UCSD-AML1 (cell line): ENCODE measurements around the gene STXBP6.
A peak's percentile ranks its signal among the peaks of the same experiment; 100 is the strongest.
"Not testable (repeated sequence)": the region's sequence is repeated elsewhere in the genome, so short reads cannot be mapped to it uniquely, and the experiment has no call there.

Source experiments
- DNase-seq: peaks from one replicate; lab custom pipeline; 2025; ENCODE audit not compliant: unreplicated experiment; lab: John Stamatoyannopoulos, UW

The STXBP6 gene

GRCh38 chr14:24813819-24814259, 236.1 kb downstream of the STXBP6 start:
- no peak for DNase-seq

GRCh38 chr14:24813089-24813815, 236.7 kb downstream of the STXBP6 start:
- DNase-seq: no peak

- DNase-seq: no peak
Measured at GRCh38 chr14:24809135-24809534, 240.8 kb downstream of the STXBP6 start.

- DNase-seq: no peak
Measured at GRCh38 chr14:24808412-24808811, 241.5 kb downstream of the STXBP6 start.

- peak; percentile 73 for DNase-seq
Measured at GRCh38 chr14:24806061-24806678, 243.8 kb downstream of the STXBP6 start.

GRCh38 chr14:24804552-24805212, 245.3 kb downstream of the STXBP6 start:
- no peak for DNase-seq

GRCh38 chr14:24803933-24804494, 245.9 kb downstream of the STXBP6 start:
- DNase-seq: no peak

GRCh38 chr14:24803426-24803825, 246.5 kb downstream of the STXBP6 start:
- not testable (repeated sequence) for DNase-seq

GRCh38 chr14:24802236-24802635, 247.7 kb downstream of the STXBP6 start:
- DNase-seq: no peak

- no peak for DNase-seq
Measured at GRCh38 chr14:24801024-24801423, 248.9 kb downstream of the STXBP6 start.

- no peak for DNase-seq
Measured at GRCh38 chr14:24798911-24799462, 251.0 kb downstream of the STXBP6 start.

GRCh38 chr14:24795406-24795805, 254.5 kb downstream of the STXBP6 start:
- DNase-seq: no peak

- no peak for DNase-seq
Measured at GRCh38 chr14:24794644-24795305, 255.2 kb downstream of the STXBP6 start.

GRCh38 chr14:24790196-24790595, 259.8 kb downstream of the STXBP6 start:
- no peak for DNase-seq

GRCh38 chr14:24789378-24789884, 260.5 kb downstream of the STXBP6 start:
- DNase-seq: no peak

GRCh38 chr14:24785698-24786097, 264.2 kb downstream of the STXBP6 start:
- no peak for DNase-seq

- DNase-seq: no peak
Measured at GRCh38 chr14:24784981-24785380, 265.0 kb downstream of the STXBP6 start.

GRCh38 chr14:24783791-24784190, 266.2 kb downstream of the STXBP6 start:
- no peak for DNase-seq

GRCh38 chr14:24780281-24780680, 269.7 kb downstream of the STXBP6 start:
- DNase-seq: no peak

GRCh38 chr14:24777678-24778077, 272.3 kb downstream of the STXBP6 start:
- no peak for DNase-seq

- DNase-seq: no peak
Measured at GRCh38 chr14:24775950-24776349, 274.0 kb downstream of the STXBP6 start.
